ENCODE results near the gene ARG1. TPM values are rescaled to one million over a fixed set of nuclear protein-coding genes. Genes with fewer than 3 reads are reported as not detected.

Gene ARG1
- total and polyA plus RNA-seq, 2 of the 4 experiments (the other 2 are of a cell fraction): not detected

DNA sequence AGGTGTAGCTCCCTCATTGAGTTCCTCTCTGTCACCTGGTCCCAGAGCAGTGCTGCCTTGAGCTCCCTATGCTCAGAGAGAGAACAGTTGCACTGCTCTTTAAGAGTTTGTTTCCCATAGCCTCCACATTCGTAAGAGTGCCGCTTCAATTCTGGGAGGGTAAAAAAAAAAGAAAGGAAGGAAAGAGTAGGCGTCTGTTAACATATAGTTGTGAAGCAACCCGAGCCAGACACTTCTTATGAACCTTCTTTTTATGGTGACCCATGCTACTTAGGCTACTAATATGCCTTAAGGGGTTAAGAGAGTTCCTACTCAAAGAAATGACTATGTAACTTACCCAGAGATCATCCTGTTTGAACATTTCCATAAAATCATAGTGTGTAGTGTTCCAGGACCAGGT lies 4.3 kb upstream of the ARG1 start:
- Histone ChIP-seq H3K4me2 (ENCODE audit: low read depth, low read length) (no peak overlapping the region), H2AK5ac (ENCODE audit: low read depth, low read length) (no peak overlapping the region), H3K4me3 (ENCODE audit: insufficient read depth, low read depth, low read length) (no peak overlapping the region), H2AK9ac (replicated peaks; ENCODE audit: low read depth, low read length, poor library complexity) (no peak overlapping the region), H4K20me1 (ENCODE audit: insufficient read depth, low read length) (no peaks in the 10 kb centered on the region), H3K18ac (ENCODE audit: low read depth, low read length) (no peak overlapping the region), H3K9ac (ENCODE audit: low read depth, low read length) (no peak overlapping the region), H2AFZ (replicated peaks; ENCODE audit: low read length, poor library complexity) (no peak overlapping the region), H2BK5ac (ENCODE audit: low read depth, low read length, poor library complexity, severe bottlenecking) (no peak overlapping the region), H3K23ac (ENCODE audit: low read depth, low read length) (no peak overlapping the region), H3K27ac (ENCODE audit: insufficient read depth, low read length) (no peak overlapping the region), H2BK20ac (ENCODE audit: low read depth, low read length) (no peak overlapping the region), H3K27me3 (ENCODE audit: control insufficient read depth, insufficient read depth, low read length) (no peaks in the 10 kb centered on the region), H3K4ac (ENCODE audit: low read depth, low read length) (no peak overlapping the region), H2BK15ac (ENCODE audit: low read depth, low read length) (no peak overlapping the region), H3K56ac (ENCODE audit: extremely low read depth, insufficient read depth, low read length) (no peak overlapping the region), H4K5ac (ENCODE audit: low read depth, low read length) (no peak overlapping the region), H3K36me3 (ENCODE audit: control insufficient read depth, insufficient read depth, low read length) (0 out of 2 replicates have a peak, but pooled peaks cover 1% of the 10 kb centered on the region), H3K79me1 (ENCODE audit: low read depth in 1 of 2, low read length in 2 of 2) (no peaks in the 10 kb centered on the region), H2BK120ac (ENCODE audit: low read depth, low read length) (no peak overlapping the region), H3K9me3 (ENCODE audit: control insufficient read depth, insufficient read depth, low read length) (no peaks in the 10 kb centered on the region), H4K8ac (ENCODE audit: low read depth in 2 of 2, low read length in 2 of 2) (no peak overlapping the region), H3K14ac (replicated peaks; ENCODE audit: low read depth, low read length) (no peak overlapping the region), H3K4me1 (ENCODE audit: control insufficient read depth, insufficient read depth, low read length) (no peaks in the 10 kb centered on the region), H3K9me1 (ENCODE audit: insufficient read depth, low read length) (no peaks in the 10 kb centered on the region), H4K91ac (ENCODE audit: insufficient read depth, low read depth, low read length) (no peak overlapping the region)
- no CpG with 5 or more reads among the region's 4 CpGs for WGBS, 2 experiments (ENCODE audit: extremely low coverage in 2 of 2, insufficient read length in 1 of 2)
- ATAC-seq (ENCODE audit: low read depth): no peak
- POLR2A ChIA-PET (ENCODE audit: unreplicated experiment): no interaction called here
- dilution Hi-C loops (cut with HindIII; ENCODE audit: low sequenced_read_pairs, unreplicated experiment) (no loop called here), intact Hi-C loops (cut with micrococcal nuclease) (no loop called here), in situ Hi-C loops (cut with MboI; ENCODE audit: low sequenced_read_pairs) (no loop called here)
- DNase-seq: no peak
- no TSS peak for BruUV-seq (replicated peaks)
- no peak for TF ChIP-seq SMC3 (IDR thresholded peaks at IDR 0.05; ENCODE audit: low read depth, low read length)
- TF ChIP-seq, protein P1, sequence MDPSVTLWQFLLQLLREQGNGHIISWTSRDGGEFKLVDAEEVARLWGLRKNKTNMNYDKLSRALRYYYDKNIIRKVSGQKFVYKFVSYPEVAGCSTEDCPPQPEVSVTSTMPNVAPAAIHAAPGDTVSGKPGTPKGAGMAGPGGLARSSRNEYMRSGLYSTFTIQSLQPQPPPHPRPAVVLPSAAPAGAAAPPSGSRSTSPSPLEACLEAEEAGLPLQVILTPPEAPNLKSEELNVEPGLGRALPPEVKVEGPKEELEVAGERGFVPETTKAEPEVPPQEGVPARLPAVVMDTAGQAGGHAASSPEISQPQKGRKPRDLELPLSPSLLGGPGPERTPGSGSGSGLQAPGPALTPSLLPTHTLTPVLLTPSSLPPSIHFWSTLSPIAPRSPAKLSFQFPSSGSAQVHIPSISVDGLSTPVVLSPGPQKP (IDR thresholded peaks at IDR 0.05; ENCODE audit: borderline replicate concordance, low read depth, low read length): no peak
- TF ChIP-seq POLR2A (IDR thresholded peaks at IDR 0.05; ENCODE audit: low read depth, low read length): no peak
- TF ChIP-seq, protein P2, sequence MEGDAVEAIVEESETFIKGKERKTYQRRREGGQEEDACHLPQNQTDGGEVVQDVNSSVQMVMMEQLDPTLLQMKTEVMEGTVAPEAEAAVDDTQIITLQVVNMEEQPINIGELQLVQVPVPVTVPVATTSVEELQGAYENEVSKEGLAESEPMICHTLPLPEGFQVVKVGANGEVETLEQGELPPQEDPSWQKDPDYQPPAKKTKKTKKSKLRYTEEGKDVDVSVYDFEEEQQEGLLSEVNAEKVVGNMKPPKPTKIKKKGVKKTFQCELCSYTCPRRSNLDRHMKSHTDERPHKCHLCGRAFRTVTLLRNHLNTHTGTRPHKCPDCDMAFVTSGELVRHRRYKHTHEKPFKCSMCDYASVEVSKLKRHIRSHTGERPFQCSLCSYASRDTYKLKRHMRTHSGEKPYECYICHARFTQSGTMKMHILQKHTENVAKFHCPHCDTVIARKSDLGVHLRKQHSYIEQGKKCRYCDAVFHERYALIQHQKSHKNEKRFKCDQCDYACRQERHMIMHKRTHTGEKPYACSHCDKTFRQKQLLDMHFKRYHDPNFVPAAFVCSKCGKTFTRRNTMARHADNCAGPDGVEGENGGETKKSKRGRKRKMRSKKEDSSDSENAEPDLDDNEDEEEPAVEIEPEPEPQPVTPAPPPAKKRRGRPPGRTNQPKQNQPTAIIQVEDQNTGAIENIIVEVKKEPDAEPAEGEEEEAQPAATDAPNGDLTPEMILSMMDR (conservative IDR thresholded peaks at IDR 0.05; ENCODE audit: low read depth, low read length): no peak
- TF ChIP-seq NFE2L2 (IDR thresholded peaks at IDR 0.05; ENCODE audit: low read depth, low read length): no peak
- TF ChIP-seq MAFK (IDR thresholded peaks at IDR 0.05; ENCODE audit: low read depth, low read length): no peak
- TF ChIP-seq RFX5 (IDR thresholded peaks at IDR 0.05; ENCODE audit: low read depth, low read length): no peak
- no peak for TF ChIP-seq MAZ (IDR thresholded peaks at IDR 0.05; ENCODE audit: borderline replicate concordance, low read depth, low read length)
- TF ChIP-seq CHD1 (IDR thresholded peaks at IDR 0.05; ENCODE audit: low read depth, low read length): no peak
- no peak for TF ChIP-seq BHLHE40 (IDR thresholded peaks at IDR 0.05; ENCODE audit: low read depth, low read length)
- TF ChIP-seq MXI1 (IDR thresholded peaks at IDR 0.05; ENCODE audit: borderline replicate concordance, low read depth, low read length): no peak
- TF ChIP-seq, protein P3, sequence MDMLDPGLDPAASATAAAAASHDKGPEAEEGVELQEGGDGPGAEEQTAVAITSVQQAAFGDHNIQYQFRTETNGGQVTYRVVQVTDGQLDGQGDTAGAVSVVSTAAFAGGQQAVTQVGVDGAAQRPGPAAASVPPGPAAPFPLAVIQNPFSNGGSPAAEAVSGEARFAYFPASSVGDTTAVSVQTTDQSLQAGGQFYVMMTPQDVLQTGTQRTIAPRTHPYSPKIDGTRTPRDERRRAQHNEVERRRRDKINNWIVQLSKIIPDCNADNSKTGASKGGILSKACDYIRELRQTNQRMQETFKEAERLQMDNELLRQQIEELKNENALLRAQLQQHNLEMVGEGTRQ (IDR thresholded peaks at IDR 0.05; ENCODE audit: low read depth, low read length): no peak
- CTCF ChIA-PET: no interaction called here
